Measurements from ENCODE around the gene ALG12. TPM values are rescaled to one million over a fixed set of nuclear protein-coding genes. Genes with fewer than 3 reads are reported as not detected.

ALG12 gene
- total and polyA plus RNA-seq, 2 of the 13 experiments (the other 11 are each of a cell fraction or from before 2014, with no cell fraction given) = 7.8 to 15.8 TPM

DNA sequence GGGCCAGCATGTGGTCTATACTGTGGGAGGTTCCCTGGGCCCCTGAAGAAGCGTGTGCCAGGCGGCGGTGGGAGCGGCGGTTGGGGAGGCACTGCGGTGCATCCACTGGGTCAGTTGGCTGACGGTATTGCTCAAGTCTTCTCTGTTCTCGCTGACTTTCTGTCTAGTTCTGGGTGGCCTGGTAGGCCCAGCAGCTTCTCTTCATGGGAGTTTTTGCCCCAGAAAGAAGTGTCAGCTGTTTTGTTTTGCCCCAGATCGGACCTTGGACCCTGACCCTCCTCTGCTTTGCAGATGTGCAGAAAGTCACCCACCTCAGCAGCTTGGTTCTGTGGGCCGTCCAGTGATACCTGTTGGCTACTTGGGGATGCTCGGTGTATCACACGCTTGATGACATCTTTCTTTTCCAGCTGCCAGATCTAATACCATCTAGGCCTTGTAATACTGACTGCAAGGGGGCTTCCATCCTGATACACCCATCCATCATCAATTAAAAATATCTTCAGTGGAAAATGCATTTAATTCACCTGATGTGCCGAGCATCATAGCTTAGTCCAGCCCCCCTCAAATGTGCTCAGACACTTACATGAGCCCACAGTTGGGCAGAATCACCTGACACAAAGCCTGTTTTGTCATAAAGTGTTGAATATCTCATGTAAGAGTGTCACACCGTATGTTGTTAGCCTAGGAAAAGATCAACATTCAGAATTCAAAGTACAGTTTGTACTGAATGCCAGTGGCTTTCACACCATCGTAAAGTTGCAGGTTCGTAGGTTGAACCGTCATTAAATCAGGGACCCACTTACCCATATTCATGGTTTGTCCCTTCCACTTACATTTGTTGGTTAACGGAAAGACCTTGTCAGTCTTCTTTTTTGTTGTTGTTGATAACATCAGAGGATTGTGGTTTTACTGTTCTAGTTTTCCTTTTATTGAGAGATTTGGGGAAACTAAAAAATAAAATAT, 50.7 kb downstream of the ALG12 start (continued):
- TF ChIP-seq LCORL (IDR thresholded peaks at IDR 0.05) (no peak), LCORL (CRISPR knock-in tag; IDR thresholded peaks at IDR 0.05) (peak; percentile 71; the same call in 1 of the 2 replicates), TBX3 (IDR thresholded peaks at IDR 0.05; ENCODE audit: borderline replicate concordance) (peak; percentile 70; the same call in 1 of the 2 replicates), DNMT3B (CRISPR knock-in tag; conservative IDR thresholded peaks at IDR 0.05) (no peak), THAP11 (CRISPR knock-in tag; IDR thresholded peaks at IDR 0.05) (no peak; the same call in 1 of the 2 replicates), SOX5 (CRISPR knock-in tag; IDR thresholded peaks at IDR 0.05; ENCODE audit: borderline replicate concordance) (peak; percentile 29; the same call in 1 of the 2 replicates), RXRB (CRISPR knock-in tag; IDR thresholded peaks at IDR 0.05; ENCODE audit: borderline replicate concordance) (no peak), SOX13 (IDR thresholded peaks at IDR 0.05) (no peak), SOX13 (CRISPR knock-in tag; conservative IDR thresholded peaks at IDR 0.05 in 1 of 2, IDR thresholded peaks at IDR 0.05 in 1 of 2) (peak in 1 of 2 experiments; percentile 44; a peak in 1 of 4 replicates), RBM22 (optimal IDR thresholded peaks at IDR 0.05; ENCODE audit: low read length) (no peak), SRSF9 (IDR thresholded peaks at IDR 0.05; ENCODE audit: borderline replicate concordance, insufficient read depth, low read depth, low read length, poor library complexity, severe bottlenecking) (no peak), ZFX (CRISPR knock-in tag; IDR thresholded peaks at IDR 0.05; ENCODE audit: low read depth) (peak; percentile 77), ZNF317 (CRISPR knock-in tag; IDR thresholded peaks at IDR 0.05) (peak; percentile 32; the same call in 1 of the 2 replicates), FOXA1 (IDR thresholded peaks at IDR 0.05) (no peak), FOXA1 (CRISPR knock-in tag; IDR thresholded peaks at IDR 0.05) (peak; percentile 25; the same call in 1 of the 2 replicates), DNMT1 (CRISPR knock-in tag; IDR thresholded peaks at IDR 0.05) (no peak), SP140L (CRISPR knock-in tag; IDR thresholded peaks at IDR 0.05; ENCODE audit: borderline replicate concordance) (no peak), TGIF2 (CRISPR knock-in tag; IDR thresholded peaks at IDR 0.05) (0 out of 2 replicates have a peak, but pooled peaks have one; percentile 24)
- TF ChIP-seq, protein P1, sequence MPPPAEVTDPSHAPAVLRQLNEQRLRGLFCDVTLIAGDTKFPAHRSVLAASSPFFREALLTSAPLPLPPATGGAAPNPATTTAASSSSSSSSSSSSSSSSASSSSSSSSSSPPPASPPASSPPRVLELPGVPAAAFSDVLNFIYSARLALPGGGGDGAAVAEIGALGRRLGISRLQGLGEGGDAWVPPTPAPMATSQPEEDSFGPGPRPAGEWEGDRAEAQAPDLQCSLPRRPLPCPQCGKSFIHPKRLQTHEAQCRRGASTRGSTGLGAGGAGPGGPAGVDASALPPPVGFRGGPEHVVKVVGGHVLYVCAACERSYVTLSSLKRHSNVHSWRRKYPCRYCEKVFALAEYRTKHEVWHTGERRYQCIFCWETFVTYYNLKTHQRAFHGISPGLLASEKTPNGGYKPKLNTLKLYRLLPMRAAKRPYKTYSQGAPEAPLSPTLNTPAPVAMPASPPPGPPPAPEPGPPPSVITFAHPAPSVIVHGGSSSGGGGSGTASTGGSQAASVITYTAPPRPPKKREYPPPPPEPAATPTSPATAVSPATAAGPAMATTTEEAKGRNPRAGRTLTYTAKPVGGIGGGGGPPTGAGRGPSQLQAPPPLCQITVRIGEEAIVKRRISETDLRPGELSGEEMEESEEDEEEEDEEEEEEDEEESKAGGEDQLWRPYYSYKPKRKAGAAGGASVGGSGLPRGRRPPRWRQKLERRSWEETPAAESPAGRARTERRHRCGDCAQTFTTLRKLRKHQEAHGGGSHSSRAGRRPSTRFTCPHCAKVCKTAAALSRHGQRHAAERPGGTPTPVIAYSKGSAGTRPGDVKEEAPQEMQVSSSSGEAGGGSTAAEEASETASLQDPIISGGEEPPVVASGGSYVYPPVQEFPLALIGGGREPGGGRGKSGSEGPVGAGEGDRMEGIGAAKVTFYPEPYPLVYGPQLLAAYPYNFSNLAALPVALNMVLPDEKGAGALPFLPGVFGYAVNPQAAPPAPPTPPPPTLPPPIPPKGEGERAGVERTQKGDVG (CRISPR knock-in tag; IDR thresholded peaks at IDR 0.05; ENCODE audit: borderline replicate concordance) = peak; percentile 85; the same call in 1 of the 2 replicates
- TF ChIP-seq, protein P2, sequence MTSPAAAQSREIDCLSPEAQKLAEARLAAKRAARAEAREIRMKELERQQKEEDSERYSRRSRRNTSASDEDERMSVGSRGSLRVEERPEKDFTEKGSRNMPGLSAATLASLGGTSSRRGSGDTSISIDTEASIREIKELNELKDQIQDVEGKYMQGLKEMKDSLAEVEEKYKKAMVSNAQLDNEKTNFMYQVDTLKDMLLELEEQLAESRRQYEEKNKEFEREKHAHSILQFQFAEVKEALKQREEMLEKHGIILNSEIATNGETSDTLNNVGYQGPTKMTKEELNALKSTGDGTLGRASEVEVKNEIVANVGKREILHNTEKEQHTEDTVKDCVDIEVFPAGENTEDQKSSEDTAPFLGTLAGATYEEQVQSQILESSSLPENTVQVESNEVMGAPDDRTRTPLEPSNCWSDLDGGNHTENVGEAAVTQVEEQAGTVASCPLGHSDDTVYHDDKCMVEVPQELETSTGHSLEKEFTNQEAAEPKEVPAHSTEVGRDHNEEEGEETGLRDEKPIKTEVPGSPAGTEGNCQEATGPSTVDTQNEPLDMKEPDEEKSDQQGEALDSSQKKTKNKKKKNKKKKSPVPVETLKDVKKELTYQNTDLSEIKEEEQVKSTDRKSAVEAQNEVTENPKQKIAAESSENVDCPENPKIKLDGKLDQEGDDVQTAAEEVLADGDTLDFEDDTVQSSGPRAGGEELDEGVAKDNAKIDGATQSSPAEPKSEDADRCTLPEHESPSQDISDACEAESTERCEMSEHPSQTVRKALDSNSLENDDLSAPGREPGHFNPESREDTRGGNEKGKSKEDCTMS (CRISPR knock-in tag; conservative IDR thresholded peaks at IDR 0.05) = no peak
- TF ChIP-seq, protein P3, sequence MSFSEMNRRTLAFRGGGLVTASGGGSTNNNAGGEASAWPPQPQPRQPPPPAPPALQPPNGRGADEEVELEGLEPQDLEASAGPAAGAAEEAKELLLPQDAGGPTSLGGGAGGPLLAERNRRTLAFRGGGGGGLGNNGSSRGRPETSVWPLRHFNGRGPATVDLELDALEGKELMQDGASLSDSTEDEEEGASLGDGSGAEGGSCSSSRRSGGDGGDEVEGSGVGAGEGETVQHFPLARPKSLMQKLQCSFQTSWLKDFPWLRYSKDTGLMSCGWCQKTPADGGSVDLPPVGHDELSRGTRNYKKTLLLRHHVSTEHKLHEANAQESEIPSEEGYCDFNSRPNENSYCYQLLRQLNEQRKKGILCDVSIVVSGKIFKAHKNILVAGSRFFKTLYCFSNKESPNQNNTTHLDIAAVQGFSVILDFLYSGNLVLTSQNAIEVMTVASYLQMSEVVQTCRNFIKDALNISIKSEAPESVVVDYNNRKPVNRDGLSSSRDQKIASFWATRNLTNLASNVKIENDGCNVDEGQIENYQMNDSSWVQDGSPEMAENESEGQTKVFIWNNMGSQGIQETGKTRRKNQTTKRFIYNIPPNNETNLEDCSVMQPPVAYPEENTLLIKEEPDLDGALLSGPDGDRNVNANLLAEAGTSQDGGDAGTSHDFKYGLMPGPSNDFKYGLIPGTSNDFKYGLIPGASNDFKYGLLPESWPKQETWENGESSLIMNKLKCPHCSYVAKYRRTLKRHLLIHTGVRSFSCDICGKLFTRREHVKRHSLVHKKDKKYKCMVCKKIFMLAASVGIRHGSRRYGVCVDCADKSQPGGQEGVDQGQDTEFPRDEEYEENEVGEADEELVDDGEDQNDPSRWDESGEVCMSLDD (CRISPR knock-in tag; IDR thresholded peaks at IDR 0.05; ENCODE audit: borderline replicate concordance) = no peak
